ENCODE measurements around the gene TBCCD1.

TBCCD1 gene, protein sequence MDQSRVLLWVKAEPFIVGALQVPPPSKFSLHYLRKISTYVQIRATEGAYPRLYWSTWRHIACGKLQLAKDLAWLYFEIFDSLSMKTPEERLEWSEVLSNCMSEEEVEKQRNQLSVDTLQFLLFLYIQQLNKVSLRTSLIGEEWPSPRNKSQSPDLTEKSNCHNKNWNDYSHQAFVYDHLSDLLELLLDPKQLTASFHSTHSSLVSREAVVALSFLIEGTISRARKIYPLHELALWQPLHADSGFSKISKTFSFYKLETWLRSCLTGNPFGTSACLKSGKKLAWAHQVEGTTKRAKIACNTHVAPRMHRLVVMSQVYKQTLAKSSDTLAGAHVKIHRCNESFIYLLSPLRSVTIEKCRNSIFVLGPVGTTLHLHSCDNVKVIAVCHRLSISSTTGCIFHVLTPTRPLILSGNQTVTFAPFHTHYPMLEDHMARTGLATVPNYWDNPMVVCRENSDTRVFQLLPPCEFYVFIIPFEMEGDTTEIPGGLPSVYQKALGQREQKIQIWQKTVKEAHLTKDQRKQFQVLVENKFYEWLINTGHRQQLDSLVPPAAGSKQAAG

DNA sequence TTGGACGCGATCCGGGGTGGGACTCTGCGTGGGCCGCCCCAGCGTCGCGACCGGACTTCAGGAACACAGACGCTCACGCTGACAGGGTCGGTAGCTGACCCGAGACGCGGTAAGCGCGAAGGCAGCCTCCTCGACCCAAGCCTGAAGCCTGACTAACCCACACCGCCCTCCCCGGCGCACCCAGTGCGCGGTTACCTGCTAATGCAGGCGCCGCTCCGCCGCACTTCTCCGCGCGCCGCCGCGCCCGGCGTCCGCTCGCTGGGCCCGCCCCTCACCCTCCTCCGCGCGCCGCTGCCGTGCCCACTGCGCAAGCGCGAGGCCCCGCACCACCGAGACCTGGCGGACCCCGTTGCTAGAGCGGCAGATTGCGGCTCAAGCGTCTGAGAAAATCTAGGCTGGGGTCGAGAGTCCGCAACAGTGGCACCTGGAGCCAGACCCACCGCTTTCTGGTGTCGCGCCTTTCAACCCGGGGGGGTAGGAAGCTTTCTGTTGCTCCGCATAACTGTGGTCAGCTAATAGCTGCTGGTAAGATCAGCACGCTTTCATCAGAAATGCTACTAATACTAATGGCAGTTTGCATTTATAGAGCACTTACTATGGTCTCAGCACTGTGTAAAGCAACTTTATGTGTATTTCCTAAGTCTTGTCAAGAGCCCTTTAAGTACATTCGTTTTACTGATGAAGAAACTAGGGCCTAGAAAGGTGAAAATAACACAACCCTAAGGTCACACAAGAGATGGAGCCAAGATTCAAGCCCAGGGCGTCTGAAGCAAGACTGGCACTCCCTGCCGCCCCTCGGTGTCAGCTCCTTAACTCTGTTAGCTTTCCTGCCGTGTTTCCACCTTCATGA, at the start of gene TBCCD1:
Gene TBCCD1, minus strand, starts transcription at position 268 of the 850 bp plus-strand sequence. CDS start 3,010 bp downstream, outside the sequence.
- peak; percentile 92 for DNase-seq (ENCODE audit: low spot score)

DNA sequence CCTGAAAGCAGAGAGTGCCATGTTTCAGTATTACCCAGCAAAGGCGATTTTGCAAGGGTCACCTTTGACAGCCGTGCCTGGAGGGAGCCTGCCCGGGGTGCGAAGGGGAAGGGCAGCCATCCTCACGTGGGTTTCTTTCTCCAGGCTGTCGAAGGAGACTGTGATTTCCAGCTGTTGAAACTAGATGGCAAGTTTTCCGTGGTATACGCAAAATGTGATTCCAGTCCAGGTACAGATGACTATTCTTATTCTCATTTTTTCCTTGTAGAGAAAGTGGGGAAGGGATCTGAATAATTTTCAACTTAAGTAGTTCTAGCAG, 49.1 kb upstream of the TBCCD1 start:
- no peak for DNase-seq (ENCODE audit: low spot score)

DNA sequence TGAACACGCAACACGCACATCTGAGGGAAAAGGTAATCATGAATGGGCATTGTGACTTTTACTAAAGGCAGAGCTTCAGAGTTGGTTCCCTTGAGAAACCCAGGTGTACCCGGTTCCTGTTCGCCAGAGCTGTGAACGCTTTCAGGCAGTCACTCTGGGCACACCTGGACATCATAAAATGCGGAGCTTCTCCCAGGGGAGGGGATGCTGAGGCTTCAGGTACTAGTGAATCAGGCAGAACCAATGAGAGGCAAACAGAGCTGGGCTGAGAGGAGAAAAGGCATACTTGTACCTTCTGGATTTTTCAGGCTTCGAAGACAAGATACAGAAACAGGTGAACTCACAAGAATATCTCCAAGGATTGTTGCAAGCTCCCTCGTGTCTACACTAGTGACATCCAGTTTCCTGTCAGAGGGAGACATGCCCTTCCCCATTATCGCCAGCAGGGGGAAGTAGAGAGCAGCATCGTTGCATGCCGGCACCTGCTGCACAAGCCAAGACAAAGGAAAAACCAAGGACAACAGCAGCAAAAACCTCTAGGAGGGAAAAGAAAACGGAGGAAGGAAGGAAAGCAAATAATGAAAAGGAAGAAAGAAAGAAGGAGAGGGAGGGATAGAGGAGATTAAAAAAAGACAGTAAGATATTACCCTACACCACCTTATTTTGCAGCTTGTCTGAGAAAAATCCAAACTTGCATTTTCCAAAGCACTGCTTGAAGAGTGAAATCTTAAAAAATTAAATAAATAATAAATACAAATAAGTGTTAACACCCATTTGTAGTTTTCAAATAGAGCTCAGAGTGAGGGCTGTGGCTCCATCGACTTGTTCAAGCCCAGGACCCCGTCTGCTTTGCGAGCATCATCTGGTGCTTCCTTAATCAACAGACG, 47.7 kb upstream of the TBCCD1 start:
- DNase-seq (ENCODE audit: low spot score), result peak; percentile 74

DNA sequence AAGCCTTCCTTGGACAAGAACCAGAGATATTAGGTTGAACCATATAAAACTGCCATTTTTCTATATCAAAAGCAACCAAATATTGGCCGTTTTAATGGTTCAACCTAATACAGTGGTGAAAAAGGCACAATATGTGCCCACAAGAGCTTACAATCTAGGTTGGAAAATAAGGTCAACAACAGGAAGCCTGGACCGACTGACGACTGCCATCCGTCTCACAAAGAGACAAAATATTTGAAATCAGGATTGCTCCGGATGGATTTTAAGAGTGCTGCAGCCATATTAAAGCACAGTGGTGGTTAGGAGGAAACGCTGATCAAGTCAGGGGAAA, 47.1 kb upstream of the TBCCD1 start:
- DNase-seq (ENCODE audit: low spot score), result no peak

DNA sequence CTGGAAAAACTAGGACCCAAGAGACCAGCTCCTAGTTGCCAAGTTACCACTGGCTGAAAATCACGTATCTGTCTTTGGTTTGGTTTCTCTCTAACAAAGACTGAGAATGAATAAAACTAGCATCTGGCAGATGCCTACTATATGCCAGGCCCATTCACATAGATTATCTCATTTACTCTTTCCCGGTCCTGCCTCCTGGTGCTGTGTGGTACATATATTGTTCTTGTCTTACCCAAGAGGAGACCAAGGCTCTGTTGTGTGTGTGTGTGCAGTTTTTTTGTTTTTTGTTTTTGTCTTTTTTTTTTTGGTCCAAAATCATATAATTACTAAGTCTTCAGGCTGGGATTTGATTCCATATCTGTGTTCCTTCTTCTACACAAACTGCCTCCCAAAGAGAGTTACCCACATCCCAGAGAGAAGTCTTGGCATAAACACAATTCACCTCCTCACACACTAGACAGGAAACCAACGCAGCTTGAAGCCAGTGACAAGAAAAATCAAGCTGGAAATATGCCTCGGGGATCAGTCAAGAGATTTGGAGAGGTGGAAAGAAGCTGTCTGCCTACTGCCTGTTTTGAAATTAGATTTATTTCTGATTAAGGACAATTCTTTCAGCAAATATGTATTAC, 46.6 kb upstream of the TBCCD1 start:
- no peak for DNase-seq (ENCODE audit: low spot score)

DNA sequence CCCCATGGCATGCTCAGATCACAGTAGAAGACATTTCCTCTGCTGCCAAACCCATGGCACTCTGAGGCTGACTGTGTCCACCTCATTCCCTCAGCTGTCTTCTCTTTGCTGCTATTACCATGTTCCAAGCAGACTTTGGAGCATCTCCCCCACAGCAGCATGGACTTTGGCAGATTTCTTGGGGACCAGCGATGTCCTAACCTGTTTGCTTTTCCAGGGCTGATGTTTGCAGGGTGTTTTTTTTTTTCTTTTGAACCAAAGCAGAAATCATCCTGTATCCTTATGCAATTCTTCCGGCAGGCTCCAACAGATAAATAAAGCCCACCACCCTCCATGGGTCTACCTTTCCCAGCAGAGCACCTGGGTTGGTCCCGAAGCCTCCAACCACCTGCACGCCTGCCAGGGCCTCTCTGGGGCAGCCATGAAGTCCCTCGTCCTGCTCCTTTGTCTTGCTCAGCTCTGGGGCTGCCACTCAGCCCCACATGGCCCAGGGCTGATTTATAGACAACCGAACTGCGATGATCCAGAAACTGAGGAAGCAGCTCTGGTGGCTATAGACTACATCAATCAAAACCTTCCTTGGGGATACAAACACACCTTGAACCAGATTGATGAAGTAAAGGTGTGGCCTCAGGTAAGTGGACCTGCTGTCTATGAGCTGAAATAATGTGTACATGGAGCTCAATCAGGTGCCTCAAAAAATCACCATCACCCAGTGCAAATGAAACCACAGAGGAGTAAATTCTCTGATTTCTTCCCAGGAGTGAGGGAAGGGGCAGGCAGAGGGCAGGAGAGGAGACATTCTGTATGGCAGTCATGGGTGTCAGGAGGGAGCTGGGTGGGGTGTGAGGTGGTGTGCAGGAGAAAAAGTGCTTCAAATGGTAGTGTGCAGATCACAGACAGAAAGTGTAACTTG, 45.8 kb upstream of the TBCCD1 start, which contains the start of gene AHSG:
Gene AHSG, plus strand, starts transcription at position 340 of the 916 bp plus-strand sequence. Its CDS starts 82 bp downstream, at position 422.
- DNase-seq (ENCODE audit: low spot score), result no peak

DNA sequence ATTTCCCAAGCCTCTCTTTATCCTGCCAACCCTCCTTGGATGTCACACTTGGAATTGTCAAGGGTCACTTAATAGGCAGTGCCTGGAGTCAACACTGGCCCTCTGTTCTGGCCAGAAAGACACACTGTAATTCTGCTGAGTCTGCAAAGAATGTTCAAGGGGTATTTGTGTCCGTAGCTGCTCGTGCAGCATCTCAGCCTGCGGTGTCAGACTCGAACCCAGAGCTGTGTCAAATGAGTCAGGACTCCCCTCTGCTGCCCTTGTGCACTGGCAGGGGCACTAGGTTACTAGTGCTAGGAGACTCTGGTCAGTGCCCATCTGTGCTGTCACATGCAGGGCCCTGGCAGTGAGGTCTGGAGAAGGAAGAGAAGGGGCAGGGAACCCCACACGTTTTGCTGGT, 44.9 kb upstream of the TBCCD1 start:
- DNase-seq (ENCODE audit: low spot score), result no peak

DNA sequence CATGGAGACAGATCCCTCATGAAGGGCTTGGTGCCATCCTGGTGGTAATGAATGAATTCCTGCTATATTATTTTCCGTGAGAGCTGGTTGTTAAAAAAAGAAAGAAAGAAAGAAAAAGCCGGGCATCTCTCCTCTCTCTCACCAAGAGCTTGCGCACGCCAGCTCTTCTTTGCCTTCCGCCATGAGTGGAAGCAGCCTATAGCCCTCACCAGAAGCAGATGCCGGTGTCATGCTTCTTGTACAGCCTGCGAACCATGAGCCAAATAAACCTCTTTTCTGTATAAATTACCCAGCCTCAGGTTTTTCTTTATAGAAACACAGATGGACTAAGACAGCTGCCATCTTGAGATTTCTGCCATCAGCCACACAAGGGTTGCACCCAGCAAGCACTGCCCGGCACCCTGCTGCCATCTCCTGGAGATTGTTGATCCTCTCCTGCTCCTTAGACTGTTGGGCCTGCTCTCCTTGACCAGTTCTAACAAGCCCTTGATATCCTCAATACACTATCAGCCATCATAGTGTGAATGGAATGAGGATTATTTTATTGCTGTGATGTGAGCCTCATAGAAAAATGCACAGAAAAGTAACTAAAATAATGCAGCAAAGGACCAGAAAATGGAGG, 42.2 kb upstream of the TBCCD1 start:
- no peak for DNase-seq (ENCODE audit: low spot score)

DNA sequence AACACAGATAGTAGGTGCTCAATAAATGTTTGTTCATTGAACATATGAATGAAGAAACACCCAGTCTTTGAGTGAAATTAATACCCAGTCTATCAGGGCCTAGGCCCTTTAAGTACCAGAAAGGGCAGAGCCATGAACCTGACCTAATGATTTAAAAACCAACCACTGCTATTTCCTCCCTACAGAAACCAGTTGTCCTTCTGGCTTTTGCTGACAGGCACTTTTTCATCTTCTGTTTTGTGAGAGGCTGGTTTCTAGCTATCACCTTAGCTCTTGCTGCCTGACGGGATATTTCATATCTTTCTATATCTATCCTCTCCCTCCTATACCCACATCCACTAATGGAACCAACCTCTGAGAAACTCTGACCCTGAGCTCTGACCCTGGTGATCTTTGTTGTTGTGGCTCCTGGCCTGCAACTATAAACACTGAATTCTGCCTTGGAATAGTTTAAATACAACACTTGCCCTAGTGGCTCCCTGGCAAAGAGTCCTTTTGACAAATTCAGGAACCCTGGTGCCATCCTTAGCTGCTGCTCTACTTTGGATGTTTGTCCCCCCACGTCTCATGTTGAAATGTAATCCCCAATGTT, 41.6 kb upstream of the TBCCD1 start:
- no peak for DNase-seq (ENCODE audit: low spot score)

DNA sequence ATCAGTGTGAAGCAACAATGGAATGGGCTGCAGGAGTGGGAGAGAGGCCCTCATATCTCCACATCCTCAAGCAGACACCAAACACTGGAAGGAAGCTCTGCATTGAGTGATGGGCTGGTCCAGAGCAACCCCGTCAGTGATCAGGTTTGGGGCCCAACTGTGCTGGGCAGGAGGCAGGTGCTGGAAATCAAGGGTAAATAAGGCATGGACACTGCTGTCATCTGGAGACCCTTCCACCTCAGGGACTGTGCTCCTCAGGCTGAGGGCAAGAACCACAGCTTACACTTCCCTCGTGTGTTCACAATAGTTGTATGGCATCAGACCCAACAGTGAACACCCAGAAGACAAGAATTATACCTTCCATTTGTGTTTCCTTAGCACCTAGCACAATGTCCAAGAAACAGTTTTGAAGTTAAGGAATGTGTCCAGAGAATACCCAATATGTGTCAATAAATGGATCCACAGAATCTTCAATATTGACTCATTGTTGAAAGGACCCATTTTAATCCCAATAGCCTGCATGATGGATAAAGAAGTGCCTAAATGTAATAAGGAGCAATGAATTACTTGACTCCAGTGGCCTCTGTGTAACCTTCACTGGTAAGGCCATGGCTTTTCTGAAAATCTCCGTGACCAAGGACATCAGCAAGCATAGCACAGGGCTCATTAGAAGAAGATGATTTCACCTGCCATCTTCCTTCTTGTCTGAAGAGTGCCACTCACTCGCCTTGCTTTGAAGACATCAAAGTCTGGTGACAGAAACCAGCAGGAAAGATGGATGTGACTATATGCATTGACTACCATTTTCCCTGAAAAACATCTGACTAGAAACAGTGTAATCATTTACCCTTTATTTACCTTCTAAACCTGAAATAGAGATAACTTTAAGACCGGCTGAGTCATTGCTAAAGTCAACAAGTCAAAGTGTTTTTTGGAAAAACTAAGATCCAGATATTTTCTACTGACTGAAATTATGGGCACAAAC, 38.7 kb upstream of the TBCCD1 start:
- DNase-seq (ENCODE audit: low spot score), result no peak

DNA sequence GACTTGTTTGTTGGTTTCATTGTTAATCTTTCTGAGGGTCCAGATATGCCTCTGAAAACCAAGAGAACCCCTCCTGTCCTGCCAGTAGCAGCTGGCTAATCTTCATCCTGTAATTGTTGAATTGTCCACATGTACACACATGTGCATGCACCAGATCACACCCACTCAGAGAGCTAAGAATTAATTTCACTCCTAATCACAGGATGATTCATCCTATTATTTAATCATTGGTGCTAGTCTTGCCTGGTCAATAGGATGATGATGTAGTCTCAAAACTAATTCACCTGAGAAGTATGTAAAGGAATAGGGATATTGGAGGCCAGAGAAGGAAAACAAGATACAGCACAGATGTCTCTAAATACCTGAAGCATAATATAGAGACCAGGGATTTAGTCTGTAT, 37.9 kb upstream of the TBCCD1 start:
- DNase-seq (ENCODE audit: low spot score), result no peak

DNA sequence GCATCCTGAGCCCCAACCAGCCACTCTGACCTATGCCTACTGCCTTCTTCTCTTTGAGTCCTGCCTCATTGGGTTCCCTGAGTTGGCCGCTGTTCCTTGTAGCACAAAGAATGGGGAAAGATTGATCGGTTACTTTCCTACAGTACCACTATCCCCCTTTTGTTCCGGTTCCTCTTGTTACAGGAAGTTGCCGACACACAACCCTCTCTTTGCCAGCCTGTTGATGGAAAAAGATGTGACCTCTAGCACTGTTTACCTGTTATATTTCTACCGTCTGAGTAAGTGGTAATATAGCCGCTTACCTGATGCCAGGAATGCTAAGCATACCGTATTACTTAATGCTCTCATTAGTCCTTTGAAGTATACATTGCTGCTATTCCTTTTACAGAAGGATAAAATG, 36.0 kb upstream of the TBCCD1 start:
- no peak for DNase-seq (ENCODE audit: low spot score)

DNA sequence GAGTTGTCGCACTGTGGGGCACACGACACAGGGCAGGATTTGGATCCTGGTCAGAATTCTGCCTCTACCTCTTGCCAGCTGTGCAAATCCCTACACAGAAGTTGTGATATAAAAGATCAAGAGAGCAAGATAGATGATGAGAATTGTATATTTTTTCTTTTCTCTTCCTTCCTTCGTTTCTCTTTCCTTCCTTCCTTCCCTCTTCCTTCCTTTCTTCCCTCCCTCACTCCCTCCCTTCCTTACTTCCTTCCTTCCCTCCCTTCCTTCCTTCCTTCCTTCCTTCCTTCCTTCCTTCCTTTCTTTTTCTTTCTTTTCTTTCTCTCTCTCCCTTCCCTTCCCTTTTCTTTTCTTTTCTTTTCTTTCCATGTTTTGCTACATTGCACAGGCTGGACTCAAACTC, 33.8 kb upstream of the TBCCD1 start:
- DNase-seq (ENCODE audit: low spot score), result no peak

DNA sequence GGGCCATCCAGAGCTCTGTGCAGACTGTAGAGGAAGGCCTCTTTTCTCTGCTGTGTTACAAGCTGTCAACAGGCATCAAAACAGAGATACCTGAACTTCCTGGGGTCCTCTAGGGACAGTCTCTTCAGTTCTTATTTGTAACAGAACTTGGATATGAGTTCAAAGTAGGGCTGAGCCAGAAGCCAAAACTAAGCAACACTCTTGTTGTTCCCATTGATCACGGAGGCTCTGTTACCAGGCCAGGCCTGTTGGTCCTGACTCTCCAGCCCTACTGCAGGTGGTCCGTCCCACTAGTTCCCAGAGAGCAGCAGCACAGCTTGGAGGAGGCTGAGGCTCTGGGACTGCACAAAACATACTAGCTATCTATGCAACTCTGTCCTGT, 32.6 kb upstream of the TBCCD1 start:
- no peak for DNase-seq (ENCODE audit: low spot score)

DNA sequence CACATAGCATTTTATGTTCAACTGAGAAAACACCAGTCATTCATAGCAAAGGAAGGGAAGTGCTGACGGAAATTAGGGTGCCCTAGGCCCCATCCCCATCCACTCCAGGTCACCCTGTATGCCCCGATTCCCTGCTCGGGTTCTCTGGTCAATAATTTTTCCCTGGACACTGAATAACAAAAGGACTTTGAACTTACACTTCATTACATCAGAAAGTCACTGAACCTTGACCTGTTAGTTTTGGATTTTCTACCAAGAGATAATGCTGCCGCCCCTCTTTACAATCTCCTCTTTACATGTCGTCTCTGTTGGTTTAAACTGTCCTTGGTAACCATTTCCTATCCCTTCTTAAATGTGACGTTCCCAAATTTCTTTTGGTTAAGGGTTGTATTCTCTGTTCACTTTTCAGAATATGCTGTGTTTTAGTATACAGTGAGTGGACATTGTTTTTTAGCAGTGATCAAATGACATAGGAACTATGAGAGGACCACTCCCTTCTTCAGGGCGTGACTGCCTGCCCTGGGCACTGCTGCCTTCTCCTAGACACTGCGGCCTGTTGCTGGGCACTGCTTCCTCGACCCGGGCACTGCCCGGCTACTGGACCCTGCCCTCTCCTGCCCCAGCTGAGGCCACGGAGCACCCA, 32.1 kb upstream of the TBCCD1 start:
- DNase-seq (ENCODE audit: low spot score), result no peak

DNA sequence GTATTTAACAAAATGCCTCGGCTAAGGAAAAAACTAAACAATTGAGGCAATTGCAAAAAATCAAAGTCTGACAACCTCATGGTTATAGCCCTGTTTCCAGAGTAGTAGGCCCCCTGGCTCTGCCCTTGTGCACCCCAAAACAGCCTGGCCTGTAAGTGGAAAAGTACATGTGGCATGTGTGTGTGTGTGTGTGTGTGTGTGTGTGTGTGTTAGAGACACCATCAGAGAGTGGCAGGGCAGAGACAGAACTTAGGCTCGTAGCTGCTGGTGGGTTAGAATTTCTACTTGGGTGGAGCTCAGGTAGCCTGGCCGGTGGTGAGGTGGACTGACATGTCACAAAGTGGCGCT, 31.6 kb upstream of the TBCCD1 start:
- DNase-seq (ENCODE audit: low spot score), result no peak

DNA sequence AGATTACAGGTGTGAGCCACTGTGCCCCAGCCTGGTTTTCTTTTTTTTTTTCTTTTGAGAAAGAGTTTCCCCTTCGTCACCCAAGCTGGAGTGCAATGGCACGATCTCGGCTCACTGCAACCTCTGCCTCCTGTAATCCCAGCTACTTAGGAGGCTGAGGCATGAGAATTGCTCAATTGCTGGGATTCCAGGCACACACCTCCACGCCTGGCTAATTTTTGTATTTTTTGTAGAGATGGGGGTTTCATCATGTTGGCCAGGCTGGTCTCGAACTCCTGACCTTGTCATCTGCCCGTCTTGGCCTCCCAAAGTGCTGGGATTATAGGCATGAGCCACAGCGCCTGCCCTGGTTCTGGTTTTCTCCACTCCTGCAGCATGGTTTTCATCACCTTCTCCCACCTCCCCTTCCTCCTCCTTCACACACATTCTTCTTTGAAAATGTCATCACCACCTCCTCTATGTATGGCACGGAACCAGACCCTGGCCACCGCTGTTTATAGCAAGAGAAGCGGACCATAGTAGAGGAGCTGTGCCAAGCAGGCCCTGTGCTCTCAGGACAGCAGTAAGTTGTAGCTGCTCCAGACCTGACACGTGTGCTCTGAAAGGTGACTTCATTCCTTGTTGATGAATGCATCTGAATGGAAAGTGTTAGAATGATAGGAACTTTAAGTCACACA, 31.1 kb upstream of the TBCCD1 start:
- DNase-seq (ENCODE audit: low spot score), result no peak
